GM06990 (cell line): ENCODE measurements around the gene BRAP.
"Not testable (repeated sequence)": the region's sequence is repeated elsewhere in the genome, so short reads cannot be mapped to it uniquely, and the experiment has no call there.

ENCODE experiments used
- DNase-seq: peaks from one replicate; pipeline ENCODE4 v3.0.0-alpha.2; 2011; ENCODE audit not compliant: insufficient read length; ENCODE audit errors: extremely low read depth
- H3K27me3 ChIP-seq: replicated peaks from 2 replicates; pipeline ENCODE4 v1.6.0; 2011; ENCODE audit warnings: low read length; ENCODE audit not compliant: control insufficient read depth, insufficient read depth
- H3K36me3 ChIP-seq: 2 replicates; pipeline ENCODE4 v1.5.1; 2011; ENCODE audit warnings: low read length; ENCODE audit not compliant: control insufficient read depth, insufficient read depth
- H3K4me3 ChIP-seq: replicated peaks from 2 replicates; pipeline ENCODE4 v1.5.1; 2011; ENCODE audit warnings: low read depth, mild to moderate bottlenecking, control low read depth, low read length
- CTCF ChIP-seq: IDR thresholded peaks from 2 replicates; pipeline ENCODE4 v1.5.1; 2011; ENCODE audit warnings: low read length, control low read depth, mild to moderate bottlenecking, inconsistent platforms; ENCODE audit not compliant: insufficient read depth, poor library complexity, severe bottlenecking

BRAP gene

GRCh38 chr12:111720457-111720856, 34.7 kb upstream of the BRAP start:
- DNase-seq, result no peak
- peaks cover 6% of the 10 kb centered on the region for H3K36me3 ChIP-seq
- H3K27me3 ChIP-seq, result no peaks in the 10 kb centered on the region
- no peak for TF ChIP-seq CTCF
- no peak overlapping the region for H3K4me3 ChIP-seq

GRCh38 chr12:111719316-111719715, 33.6 kb upstream of the BRAP start:
- H3K36me3 ChIP-seq, DNase-seq, H3K4me3 ChIP-seq, H3K27me3 ChIP-seq: not testable (repeated sequence)

GRCh38 chr12:111715279-111715678, 29.5 kb upstream of the BRAP start:
- no peak for TF ChIP-seq CTCF
- Histone ChIP-seq H3K36me3 (peaks cover 15% of the 10 kb centered on the region), H3K4me3 (no peak overlapping the region), H3K27me3 (no peaks in the 10 kb centered on the region)
- no peak for DNase-seq

GRCh38 chr12:111706145-111706544, 20.4 kb upstream of the BRAP start:
- Histone ChIP-seq H3K36me3 (peaks cover 16% of the 10 kb centered on the region), H3K27me3 (no peaks in the 10 kb centered on the region), H3K4me3 (no peak overlapping the region)
- DNase-seq, result no peak
- no peak for TF ChIP-seq CTCF

- Histone ChIP-seq H3K27me3 (no peaks in the 10 kb centered on the region), H3K4me3 (no peak overlapping the region), H3K36me3 (peaks cover 14% of the 10 kb centered on the region)
- DNase-seq, result no peak
- no peak for TF ChIP-seq CTCF
Observed at GRCh38 chr12:111705672-111706071, 19.9 kb upstream of the BRAP start.

GRCh38 chr12:111699962-111700361, 14.2 kb upstream of the BRAP start:
- Histone ChIP-seq H3K27me3 (no peaks in the 10 kb centered on the region), H3K4me3 (no peak overlapping the region), H3K36me3 (peaks cover 9% of the 10 kb centered on the region)
- DNase-seq, result no peak
- TF ChIP-seq CTCF, result no peak
